Neuronal stem cell (in vitro differentiated cells): ENCODE measurements around the gene LPGAT1.

Source experiments
- DNase-seq: peaks from one replicate; pipeline ENCODE4 v3.0.0-alpha.2; 2013; ENCODE audit warnings: low spot score
- H2AFZ ChIP-seq: one replicate; pipeline ENCODE4 v1.6.1; 2013; ENCODE audit warnings: mild to moderate bottlenecking, low read length, inconsistent platforms
- H2AK5ac ChIP-seq: 2 replicates; pipeline ENCODE4 v1.6.1; 2013; ENCODE audit warnings: low read depth, mild to moderate bottlenecking, inconsistent platforms, low read length, moderate library complexity, mixed read lengths
- H2BK120ac ChIP-seq: 2 replicates; pipeline ENCODE4 v1.6.1; 2013; ENCODE audit warnings: low read depth, mild to moderate bottlenecking, inconsistent platforms, low read length, moderate library complexity, mixed read lengths
- H2BK12ac ChIP-seq: one replicate; pipeline ENCODE4 v1.6.1; 2013; ENCODE audit warnings: low read length, inconsistent platforms
- H2BK15ac ChIP-seq: 2 replicates; pipeline ENCODE4 v1.6.1; 2013; ENCODE audit warnings: mild to moderate bottlenecking, low read length, inconsistent platforms, mixed read lengths
- H2BK5ac ChIP-seq: one replicate; pipeline ENCODE4 v1.6.1; 2013; ENCODE audit warnings: inconsistent platforms, mild to moderate bottlenecking, low read length, moderate library complexity
- H3K14ac ChIP-seq: one replicate; pipeline ENCODE4 v1.6.1; 2013; ENCODE audit warnings: low read length, inconsistent platforms
- H3K18ac ChIP-seq: 2 replicates; pipeline ENCODE4 v1.6.1; 2013; ENCODE audit warnings: low read length, inconsistent platforms
- H3K23ac ChIP-seq: 2 replicates; pipeline ENCODE4 v1.6.1; 2013; ENCODE audit warnings: low read depth, mild to moderate bottlenecking, mixed read lengths, low read length, inconsistent platforms; ENCODE audit not compliant: poor library complexity
- H3K27ac ChIP-seq: replicated peaks from 3 replicates; pipeline ENCODE4 v1.5.1; 2013; ENCODE audit warnings: low read length, inconsistent platforms
- H3K27me3 ChIP-seq, 3 experiments: 2 replicates each; pipeline ENCODE4 v1.6.1; 2013; ENCODE audit warnings: low read length in 3 of 3, mild to moderate bottlenecking in 2 of 3, inconsistent platforms in 1 of 3, low read depth in 1 of 3, mixed read lengths in 1 of 3, moderate library complexity in 1 of 3; ENCODE audit not compliant: control insufficient read depth in 3 of 3, insufficient read depth in 3 of 3
- H3K36me3 ChIP-seq, 2 donors: replicated peaks in 1 of 2; 2 replicates each; pipeline ENCODE4 v1.6.1; 2013; ENCODE audit warnings: low read length in 2 of 2; ENCODE audit not compliant: control insufficient read depth in 2 of 2, insufficient read depth in 2 of 2
- H3K4ac ChIP-seq: 2 replicates; pipeline ENCODE4 v1.6.1; 2013; ENCODE audit warnings: inconsistent platforms, mild to moderate bottlenecking, low read length, moderate library complexity
- H3K4me1 ChIP-seq, 2 donors: 1 replicate in 1 of 2; 2 replicates in 1 of 2; pipeline ENCODE4 v1.6.1; 2013; ENCODE audit warnings: low read length in 2 of 2, low read depth in 1 of 2; ENCODE audit not compliant: control insufficient read depth in 2 of 2, insufficient read depth in 1 of 2
- H3K4me2 ChIP-seq: one replicate; pipeline ENCODE4 v1.6.1; 2013; ENCODE audit warnings: mild to moderate bottlenecking, low read length, inconsistent platforms; ENCODE audit not compliant: insufficient read depth, poor library complexity, severe bottlenecking
- H3K4me3 ChIP-seq, 2 donors: 2 replicates each; pipeline ENCODE4 v1.5.1; 2013; ENCODE audit warnings: low read length in 2 of 2, mild to moderate bottlenecking in 2 of 2, inconsistent platforms in 1 of 2, moderate library complexity in 1 of 2
- H3K79me1 ChIP-seq: one replicate; pipeline ENCODE4 v1.6.1; 2013; ENCODE audit warnings: low read depth, mild to moderate bottlenecking, inconsistent platforms, low read length, moderate library complexity
- H3K9ac ChIP-seq: one replicate; pipeline ENCODE4 v1.6.1; 2013; ENCODE audit warnings: mild to moderate bottlenecking, low read depth, low read length, inconsistent platforms; ENCODE audit not compliant: poor library complexity
- H3K9me3 ChIP-seq, 2 donors: replicated peaks in 1 of 2; 2 replicates each; pipeline versions ENCODE3 to v1.6.1; 2013; ENCODE audit warnings: low read length in 2 of 2, mild to moderate bottlenecking in 2 of 2, inconsistent platforms in 1 of 2, low read depth in 1 of 2, mixed read lengths in 1 of 2, moderate library complexity in 1 of 2; ENCODE audit not compliant: control insufficient read depth in 2 of 2, insufficient read depth in 1 of 2
- H4K8ac ChIP-seq: one replicate; pipeline ENCODE4 v1.6.1; 2013; ENCODE audit warnings: low read depth, mild to moderate bottlenecking, inconsistent platforms, low read length, moderate library complexity
- H4K91ac ChIP-seq: one replicate; pipeline ENCODE4 v1.6.1; 2013; ENCODE audit warnings: low read length, low read depth, mild to moderate bottlenecking, inconsistent platforms; ENCODE audit not compliant: poor library complexity
- WGBS, 2 donors: extraction: QIAGEN DNeasy Blood & Tissue Kit; methylation state at CpG; one replicate each; pipeline ENCODE4 v1.1.7; 2013; ENCODE audit warnings: missing lambda C conversion rate in 2 of 2, mixed read lengths in 1 of 2; ENCODE audit not compliant: insufficient read length in 2 of 2, insufficient replicate concordance in 1 of 2; ENCODE audit errors: extremely low coverage in 2 of 2; 5-methylcytosine and 5-hydroxymethylcytosine counted together

The LPGAT1 gene

GRCh38 chr1:211797994-211798393 is 32.6 kb downstream of the LPGAT1 start:
- H3K4me2 ChIP-seq, result no peak overlapping the region
- H3K14ac ChIP-seq, result no peak overlapping the region
- H3K79me1 ChIP-seq, result no peaks in the 10 kb centered on the region
- no peak for DNase-seq
- no peak overlapping the region for H4K8ac ChIP-seq
- no peaks in the 10 kb centered on the region for H3K27me3 ChIP-seq
- H3K23ac ChIP-seq, result no peak overlapping the region
- H2AFZ ChIP-seq, result no peak overlapping the region
- H3K4me3 ChIP-seq, result no peak overlapping the region
- no peak overlapping the region for H3K9ac ChIP-seq
- no peak overlapping the region for H3K18ac ChIP-seq
- H2AK5ac ChIP-seq, result no peak overlapping the region
- no peaks in the 10 kb centered on the region for H3K4me1 ChIP-seq
- H3K4ac ChIP-seq, result no peak overlapping the region
- H3K9me3 ChIP-seq, result peaks cover 0 to under 1% of the 10 kb centered on the region in 2 donors
- H3K36me3 ChIP-seq, result peaks cover 0 to 13% of the 10 kb centered on the region in 2 donors
- no peak overlapping the region for H3K27ac ChIP-seq
- WGBS, 2 donors, result no CpG with 5 or more reads among the region's 2 CpGs
- no peak overlapping the region for H2BK15ac ChIP-seq
- no peak overlapping the region for H2BK12ac ChIP-seq
- no peak overlapping the region for H4K91ac ChIP-seq
- H2BK120ac ChIP-seq, result no peak overlapping the region
- no peak overlapping the region for H2BK5ac ChIP-seq

- H3K4ac ChIP-seq, result no peak overlapping the region
- WGBS, 2 donors, result no CpG with 5 or more reads among the region's 2 CpGs
Measured at GRCh38 chr1:211791979-211792378, 38.6 kb downstream of the LPGAT1 start.

GRCh38 chr1:211789641-211790464 is 40.7 kb downstream of the LPGAT1 start:
- Histone ChIP-seq H3K4me1 (no peaks in the 10 kb centered on the region), H3K27me3 (no peaks in the 10 kb centered on the region), H2BK5ac (no peak overlapping the region), H3K9ac (no peak overlapping the region), H3K27ac (no peak overlapping the region), H3K79me1 (no peaks in the 10 kb centered on the region), H3K9me3 (peaks cover 0 to 1% of the 10 kb centered on the region in 2 donors), H3K4ac (no peak overlapping the region), H3K14ac (no peak overlapping the region), H4K8ac (no peak overlapping the region), H2BK15ac (no peak overlapping the region), H3K23ac (no peak overlapping the region), H3K4me2 (no peak overlapping the region), H3K4me3 (no peak overlapping the region), H2BK12ac (no peak overlapping the region), H3K18ac (no peak overlapping the region), H4K91ac (no peak overlapping the region), H2AK5ac (no peak overlapping the region), H2BK120ac (no peak overlapping the region), H2AFZ (no peak overlapping the region), H3K36me3 (peaks cover 2 to 41% of the 10 kb centered on the region in 2 donors)
- WGBS, 2 donors, result no CpG with 5 or more reads among the region's 11 CpGs
- DNase-seq, result no peak

More at GRCh38 chr1:211791979-211792378, 38.6 kb downstream of the LPGAT1 start:
- Histone ChIP-seq H2BK120ac (no peak overlapping the region), H3K9me3 (peaks cover 0 to 1% of the 10 kb centered on the region in 2 donors), H2BK5ac (no peak overlapping the region), H3K4me3 (no peak overlapping the region), H3K18ac (no peak overlapping the region), H2AK5ac (no peak overlapping the region), H3K4me1 (no peaks in the 10 kb centered on the region), H3K4me2 (no peak overlapping the region), H3K27me3 (no peaks in the 10 kb centered on the region), H4K8ac (no peak overlapping the region), H2BK12ac (no peak overlapping the region), H3K23ac (no peak overlapping the region), H2BK15ac (no peak overlapping the region), H3K27ac (no peak overlapping the region), H3K9ac (no peak overlapping the region), H4K91ac (no peak overlapping the region), H2AFZ (no peak overlapping the region), H3K14ac (no peak overlapping the region), H3K79me1 (no peaks in the 10 kb centered on the region), H3K36me3 (peaks cover 2 to 34% of the 10 kb centered on the region in 2 donors)
- no peak for DNase-seq

GRCh38 chr1:211788626-211789025 is 41.9 kb downstream of the LPGAT1 start:
- Histone ChIP-seq H2AK5ac (no peak overlapping the region), H3K14ac (no peak overlapping the region), H3K18ac (no peak overlapping the region), H2AFZ (no peak overlapping the region), H4K91ac (no peak overlapping the region), H2BK120ac (no peak overlapping the region), H3K9me3 (peaks cover 0 to 1% of the 10 kb centered on the region in 2 donors), H3K27me3 (no peaks in the 10 kb centered on the region), H3K4me2 (no peak overlapping the region), H3K23ac (no peak overlapping the region), H2BK15ac (no peak overlapping the region), H3K4me1 (no peaks in the 10 kb centered on the region), H3K4me3 (no peak overlapping the region), H3K36me3 (peaks cover 2 to 41% of the 10 kb centered on the region in 2 donors), H3K4ac (no peak overlapping the region), H2BK12ac (no peak overlapping the region), H3K27ac (no peak overlapping the region), H4K8ac (no peak overlapping the region), H3K9ac (no peak overlapping the region), H3K79me1 (no peaks in the 10 kb centered on the region), H2BK5ac (no peak overlapping the region)
- no CpG with 5 or more reads among the region's 4 CpGs for WGBS, 2 donors
- DNase-seq, result no peak
